ENCODE data around the gene MAP1S.

Gene MAP1S

DNA sequence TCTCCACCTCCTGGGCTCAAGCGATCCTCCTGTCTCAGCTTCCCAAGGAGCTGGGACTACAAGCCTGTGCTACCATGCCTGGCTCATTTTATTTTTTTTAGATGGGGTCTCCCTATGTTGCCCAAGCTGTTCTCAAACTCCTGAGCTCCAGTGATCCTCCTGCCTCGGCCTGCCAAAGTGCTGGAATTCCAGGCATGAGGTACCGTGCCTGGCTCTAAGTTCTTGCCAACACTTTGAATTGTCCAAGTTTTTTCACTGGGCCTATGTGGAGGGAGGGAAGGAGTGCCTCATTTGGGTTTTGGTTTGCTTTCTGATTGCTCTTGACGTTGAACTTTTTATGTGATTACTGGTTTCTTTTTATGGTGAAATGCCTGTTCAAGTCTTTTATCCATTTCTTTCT lies 26.7 kb upstream of the MAP1S start:
- DNase-seq: no peak
- Histone ChIP-seq H3K4me1 (ENCODE audit: insufficient read depth, low read length) (no peaks in the 10 kb centered on the region), H2AFZ (ENCODE audit: low read depth, low read length) (no peak overlapping the region), H4K20me1 (ENCODE audit: insufficient read depth, low read length) (no peaks in the 10 kb centered on the region), H3K36me3 (ENCODE audit: insufficient read depth, low read length) (no peaks in the 10 kb centered on the region), H3K27me3 (ENCODE audit: insufficient read depth, low read length, poor library complexity) (peaks cover 6% of the 10 kb centered on the region), H3K9ac (ENCODE audit: low read depth, low read length) (no peak overlapping the region), H3K4me2 (ENCODE audit: insufficient read depth, low read length) (no peak overlapping the region), H3K79me2 (ENCODE audit: insufficient read depth, low read length) (no peaks in the 10 kb centered on the region), H3K27ac (ENCODE audit: low read length) (no peak overlapping the region), H3K4me3 (ENCODE audit: low read depth in 1 of 2, low read length in 2 of 2) (no peak overlapping the region), H3K9me3 (ENCODE audit: insufficient read depth, low read length, severe bottlenecking) (no peaks in the 10 kb centered on the region)
- TF ChIP-seq, protein P1, sequence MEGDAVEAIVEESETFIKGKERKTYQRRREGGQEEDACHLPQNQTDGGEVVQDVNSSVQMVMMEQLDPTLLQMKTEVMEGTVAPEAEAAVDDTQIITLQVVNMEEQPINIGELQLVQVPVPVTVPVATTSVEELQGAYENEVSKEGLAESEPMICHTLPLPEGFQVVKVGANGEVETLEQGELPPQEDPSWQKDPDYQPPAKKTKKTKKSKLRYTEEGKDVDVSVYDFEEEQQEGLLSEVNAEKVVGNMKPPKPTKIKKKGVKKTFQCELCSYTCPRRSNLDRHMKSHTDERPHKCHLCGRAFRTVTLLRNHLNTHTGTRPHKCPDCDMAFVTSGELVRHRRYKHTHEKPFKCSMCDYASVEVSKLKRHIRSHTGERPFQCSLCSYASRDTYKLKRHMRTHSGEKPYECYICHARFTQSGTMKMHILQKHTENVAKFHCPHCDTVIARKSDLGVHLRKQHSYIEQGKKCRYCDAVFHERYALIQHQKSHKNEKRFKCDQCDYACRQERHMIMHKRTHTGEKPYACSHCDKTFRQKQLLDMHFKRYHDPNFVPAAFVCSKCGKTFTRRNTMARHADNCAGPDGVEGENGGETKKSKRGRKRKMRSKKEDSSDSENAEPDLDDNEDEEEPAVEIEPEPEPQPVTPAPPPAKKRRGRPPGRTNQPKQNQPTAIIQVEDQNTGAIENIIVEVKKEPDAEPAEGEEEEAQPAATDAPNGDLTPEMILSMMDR (IDR thresholded peaks at IDR 0.05; ENCODE audit: borderline replicate concordance, extremely low read depth, low read length, poor library complexity, severe bottlenecking): no peak
- TF ChIP-seq EZH2 (IDR thresholded peaks at IDR 0.05; ENCODE audit: borderline replicate concordance, low read depth, low read length, severe bottlenecking): no peak
- ATAC-seq (ENCODE audit: insufficient read depth, low read depth): no peak

DNA sequence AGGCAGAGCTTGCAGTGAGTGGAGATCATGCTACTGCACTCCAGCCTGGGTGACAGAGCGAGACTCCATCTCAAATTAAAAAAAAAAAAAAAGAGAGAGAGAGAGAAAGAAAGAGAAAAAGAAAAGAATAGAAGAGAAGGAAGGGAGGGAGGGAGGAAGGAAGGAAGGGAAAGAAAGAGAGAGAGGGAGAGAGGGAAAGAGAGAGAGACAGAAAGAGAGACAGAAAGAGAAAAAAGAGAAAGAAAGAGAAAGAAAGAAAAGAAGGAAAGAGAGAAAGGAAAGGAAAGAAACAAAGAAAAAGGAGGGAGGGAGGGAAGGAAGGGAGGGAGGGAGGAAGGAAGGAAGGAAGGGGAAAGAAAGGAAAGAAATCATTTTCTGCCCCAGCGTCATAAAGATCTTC lies 24.1 kb upstream of the MAP1S start:
- Histone ChIP-seq H2AFZ (ENCODE audit: low read depth, low read length) (no peak overlapping the region), H3K27me3 (ENCODE audit: insufficient read depth, low read length, poor library complexity) (peaks cover 10% of the 10 kb centered on the region), H3K4me3 (ENCODE audit: low read depth in 1 of 2, low read length in 2 of 2) (no peak overlapping the region), H4K20me1 (ENCODE audit: insufficient read depth, low read length) (no peaks in the 10 kb centered on the region), H3K27ac (ENCODE audit: low read length) (no peak overlapping the region), H3K4me1 (ENCODE audit: insufficient read depth, low read length) (no peaks in the 10 kb centered on the region), H3K36me3 (ENCODE audit: insufficient read depth, low read length) (no peaks in the 10 kb centered on the region), H3K4me2 (ENCODE audit: insufficient read depth, low read length) (no peak overlapping the region), H3K9me3 (ENCODE audit: insufficient read depth, low read length, severe bottlenecking) (no peaks in the 10 kb centered on the region), H3K79me2 (ENCODE audit: insufficient read depth, low read length) (no peaks in the 10 kb centered on the region), H3K9ac (ENCODE audit: low read depth, low read length) (no peak overlapping the region)
- DNase-seq (no peak), ATAC-seq (ENCODE audit: insufficient read depth, low read depth) (no peak)
- TF ChIP-seq EZH2 (IDR thresholded peaks at IDR 0.05; ENCODE audit: borderline replicate concordance, low read depth, low read length, severe bottlenecking): no peak
- TF ChIP-seq, protein P1 (IDR thresholded peaks at IDR 0.05; ENCODE audit: borderline replicate concordance, extremely low read depth, low read length, poor library complexity, severe bottlenecking): no peak

DNA sequence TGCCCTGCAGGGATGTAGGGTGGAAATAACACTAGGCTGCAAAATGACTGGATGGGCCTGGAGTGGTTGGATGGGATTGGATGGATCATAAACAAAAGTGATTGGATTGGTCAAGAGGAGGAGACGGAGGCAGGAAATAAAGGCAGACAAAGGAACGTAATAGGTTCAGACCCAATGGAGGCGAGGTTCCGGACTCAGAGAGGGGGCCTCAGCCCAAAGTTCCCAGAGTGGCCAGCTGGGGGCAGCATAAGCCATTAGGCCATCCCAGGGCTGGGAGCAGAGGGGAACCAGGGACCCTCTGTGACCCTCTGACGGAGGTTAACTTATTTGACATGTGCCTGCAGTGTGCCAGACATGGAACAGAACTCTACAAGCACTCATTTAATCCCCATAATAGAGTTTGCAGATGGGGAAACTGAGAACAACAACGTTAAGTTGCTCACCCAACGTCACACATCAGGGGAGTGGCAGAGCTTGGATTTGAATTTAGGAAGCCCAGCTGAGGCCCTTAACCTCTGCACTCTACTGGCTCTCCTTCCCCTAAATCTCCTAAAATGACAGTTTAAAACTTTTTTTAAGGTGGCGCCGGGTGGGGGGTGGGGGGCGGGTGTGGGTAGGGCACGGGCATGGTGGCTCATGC lies 15.3 kb upstream of the MAP1S start:
- Histone ChIP-seq H3K4me1 (ENCODE audit: insufficient read depth, low read length) (no peaks in the 10 kb centered on the region), H3K36me3 (ENCODE audit: insufficient read depth, low read length) (no peaks in the 10 kb centered on the region), H3K4me3 (ENCODE audit: low read depth in 1 of 2, low read length in 2 of 2) (no peak overlapping the region), H3K27me3 (ENCODE audit: insufficient read depth, low read length, poor library complexity) (peaks cover 2% of the 10 kb centered on the region), H3K9me3 (ENCODE audit: insufficient read depth, low read length, severe bottlenecking) (no peaks in the 10 kb centered on the region), H2AFZ (ENCODE audit: low read depth, low read length) (no peak overlapping the region), H3K9ac (ENCODE audit: low read depth, low read length) (no peak overlapping the region), H3K79me2 (ENCODE audit: insufficient read depth, low read length) (no peaks in the 10 kb centered on the region), H3K27ac (ENCODE audit: low read length) (no peak overlapping the region), H4K20me1 (ENCODE audit: insufficient read depth, low read length) (no peaks in the 10 kb centered on the region), H3K4me2 (ENCODE audit: insufficient read depth, low read length) (no peak overlapping the region)
- DNase-seq (peak; percentile 71), ATAC-seq (ENCODE audit: insufficient read depth, low read depth) (peak; percentile 93)
- TF ChIP-seq, protein P1 (IDR thresholded peaks at IDR 0.05; ENCODE audit: borderline replicate concordance, extremely low read depth, low read length, poor library complexity, severe bottlenecking): peak; percentile 99
- TF ChIP-seq EZH2 (IDR thresholded peaks at IDR 0.05; ENCODE audit: borderline replicate concordance, low read depth, low read length, severe bottlenecking): no peak

Data from DND-41 (cell line).